Psoas muscle (tissue), 8 donors: Measurements from ENCODE around the gene BCAR1. TPM values are rescaled to one million over a fixed set of nuclear protein-coding genes. Genes with fewer than 3 reads are reported as not detected.

Experiments used
- ATAC-seq, 4 donors: fragments of 200-7000 bp; cut with Tn5 transposase; one replicate each; pipeline ENCODE4 v1.9.1; 2020; ENCODE audit warnings: moderate library complexity in 3 of 4, mild to moderate bottlenecking in 2 of 4
- DNase-seq, 2 donors: peaks; one replicate each; pipeline ENCODE4 v3.0.0-alpha.2; 2020
- H3K27ac ChIP-seq: fragments of 200-600 bp; one replicate; pipeline ENCODE4 v1.8.0; 2022
- H3K27me3 ChIP-seq, 3 donors: fragments of 200-600 bp in 1 of 3; one replicate each; pipeline versions ENCODE4 v1.6.1 to v1.8.0; 2013 to 2022; ENCODE audit warnings: low read length in 2 of 3, mild to moderate bottlenecking in 2 of 3, moderate library complexity in 1 of 3; ENCODE audit not compliant: insufficient read depth in 3 of 3
- H3K36me3 ChIP-seq, 2 donors: fragments of 200-600 bp in 1 of 2; one replicate each; pipeline versions ENCODE4 v1.6.1 to v1.8.0; 2013 to 2022; ENCODE audit warnings: low read depth in 1 of 2, mild to moderate bottlenecking in 1 of 2, moderate library complexity in 1 of 2; ENCODE audit not compliant: insufficient read depth in 1 of 2
- H3K4me1 ChIP-seq: fragments of 200-600 bp; one replicate; pipeline ENCODE4 v1.8.0; 2022
- H3K4me3 ChIP-seq: fragments of 200-600 bp; one replicate; pipeline ENCODE4 v1.8.0; 2022; ENCODE audit warnings: mild to moderate bottlenecking
- H3K9me3 ChIP-seq: fragments of 200-600 bp; one replicate; pipeline ENCODE4 v1.8.0; 2022
- WGBS, 3 donors: extraction: QIAGEN DNeasy Blood & Tissue Kit; methylation state at CpG; one replicate each; pipeline versions ENCODE4 v1.1.6 to v1.1.7; 2013; 5-methylcytosine and 5-hydroxymethylcytosine counted together
- intact Hi-C, 2 donors: fragments of 100-400 bp; cut with DNase I; formaldehyde crosslinking; loops; one replicate each; pipeline versions ENCODE4 v1.11.0 to v1.14.2; 2022
- polyA plus RNA-seq, 3 donors: library from polyadenylated mRNA; stranded (reverse); fragments of 200-250 nt; gene quantifications; one replicate each; pipeline ENCODE4 v1.2.3, GENCODE V29; 2013
- total RNA-seq, 4 donors: library from RNA; stranded (reverse); fragmentation: NEBNext Ultra II Directional in 2 of 4; extraction: Animal tissue kit (Norgen Biotek cat#: 25700) in 2 of 4; gene quantifications; one replicate each; pipeline versions ENCODE4 v1.2.1 to v1.2.4, GENCODE V29; 2021 to 2023
- TF ChIP-seq, protein P1 (sequence below): fragments of 200-600 bp; IDR thresholded peaks from one replicate; pipeline ENCODE4 v1.8.0; 2022; ENCODE audit warnings: antibody characterized with exemption
- donor health status: healthy with polysubstance abuse.
- donor health status: DM: no; HTN: no; CAD: no; lungs with moderate emphysema.
- donor health status: Bipolar disorder and iron deficiency.
- donor health status: healthy.
- donor health status: DM: yes; HTN: yes; CAD: no.
- donor health status: DM: no; HTN: no; CAD: no.
- donor health status: DM: no; HTN: no; CAD: no.
- donor health status: DM: yes; HTN: yes; CAD: no.

Gene BCAR1
- total and polyA plus RNA-seq, 7 donors = 61.8 to 108 (median 78.7) TPM

DNA sequence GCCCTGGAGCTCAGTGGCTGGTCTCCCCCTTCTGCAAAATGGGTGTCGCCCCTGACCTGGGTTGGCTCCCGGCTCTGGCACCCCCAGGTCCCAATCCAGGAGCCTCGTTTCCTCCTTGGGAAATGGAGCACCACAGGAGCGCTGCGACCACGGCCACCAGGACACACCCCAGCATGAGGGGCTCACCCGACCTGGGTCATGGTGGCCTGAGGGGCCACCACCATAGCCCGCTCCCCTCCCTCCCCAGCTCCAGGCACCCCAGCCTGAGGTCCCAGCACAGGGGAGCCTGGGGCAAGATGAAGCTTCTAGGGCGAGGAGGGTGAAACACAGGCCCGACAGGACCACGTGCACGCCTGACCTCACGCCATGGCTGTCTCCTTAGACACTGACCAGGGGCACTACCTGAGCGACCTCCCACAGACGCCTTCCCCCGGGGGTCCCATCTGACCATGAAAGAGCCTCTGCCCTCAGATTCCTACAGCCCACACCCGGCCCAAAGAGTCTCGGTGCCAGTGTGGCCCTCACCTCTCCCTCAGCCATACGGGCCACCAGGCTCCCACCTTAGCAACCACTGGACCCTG lies 11.8 kb downstream of the BCAR1 start:
- Histone ChIP-seq H3K27ac (peak overlapping the region; percentile 83), H3K36me3 (peaks cover 3 to 61% of the 10 kb centered on the region in 2 donors), H3K27me3 (no peaks in the 10 kb centered on the region), H3K4me1 (peaks cover 74% of the 10 kb centered on the region), H3K9me3 (no peaks in the 10 kb centered on the region), H3K4me3 (no peak overlapping the region)
- ATAC-seq (no peak), DNase-seq (peak in 1 of 2 donors; percentile 50)
- TF ChIP-seq, protein P1, sequence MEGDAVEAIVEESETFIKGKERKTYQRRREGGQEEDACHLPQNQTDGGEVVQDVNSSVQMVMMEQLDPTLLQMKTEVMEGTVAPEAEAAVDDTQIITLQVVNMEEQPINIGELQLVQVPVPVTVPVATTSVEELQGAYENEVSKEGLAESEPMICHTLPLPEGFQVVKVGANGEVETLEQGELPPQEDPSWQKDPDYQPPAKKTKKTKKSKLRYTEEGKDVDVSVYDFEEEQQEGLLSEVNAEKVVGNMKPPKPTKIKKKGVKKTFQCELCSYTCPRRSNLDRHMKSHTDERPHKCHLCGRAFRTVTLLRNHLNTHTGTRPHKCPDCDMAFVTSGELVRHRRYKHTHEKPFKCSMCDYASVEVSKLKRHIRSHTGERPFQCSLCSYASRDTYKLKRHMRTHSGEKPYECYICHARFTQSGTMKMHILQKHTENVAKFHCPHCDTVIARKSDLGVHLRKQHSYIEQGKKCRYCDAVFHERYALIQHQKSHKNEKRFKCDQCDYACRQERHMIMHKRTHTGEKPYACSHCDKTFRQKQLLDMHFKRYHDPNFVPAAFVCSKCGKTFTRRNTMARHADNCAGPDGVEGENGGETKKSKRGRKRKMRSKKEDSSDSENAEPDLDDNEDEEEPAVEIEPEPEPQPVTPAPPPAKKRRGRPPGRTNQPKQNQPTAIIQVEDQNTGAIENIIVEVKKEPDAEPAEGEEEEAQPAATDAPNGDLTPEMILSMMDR = no peak
- intact Hi-C loops = loop anchor here (5.0 kb wide), 2 partner anchors 68 to 148 kb away; no protein-coding TSS in a partner anchor
- 78 to 84% (median 79%) methylated on average over 18 to 19 of the region's 19 CpGs for WGBS, 3 donors

GRCh38 chr16:75238853-75239541 lies 12.4 kb downstream of the BCAR1 start:
- H3K27ac ChIP-seq = peak overlapping the region; percentile 83
- TF ChIP-seq, protein P1 = peak; percentile 22
- H3K4me1 ChIP-seq = peaks cover 74% of the 10 kb centered on the region
- peak; percentile 32 to 55 (median 38) for ATAC-seq
- no peak for DNase-seq
- H3K27me3 ChIP-seq = no peaks in the 10 kb centered on the region
- peaks cover 3 to 65% of the 10 kb centered on the region in 2 donors for H3K36me3 ChIP-seq
- no peak overlapping the region for H3K4me3 ChIP-seq
- intact Hi-C loops = loop anchor here (5.0 kb wide), 2 partner anchors 68 to 148 kb away; no protein-coding TSS in a partner anchor
- no peaks in the 10 kb centered on the region for H3K9me3 ChIP-seq
- 29 to 38% (median 35%) methylated on average over 16 of the region's 16 CpGs for WGBS, 3 donors

DNA sequence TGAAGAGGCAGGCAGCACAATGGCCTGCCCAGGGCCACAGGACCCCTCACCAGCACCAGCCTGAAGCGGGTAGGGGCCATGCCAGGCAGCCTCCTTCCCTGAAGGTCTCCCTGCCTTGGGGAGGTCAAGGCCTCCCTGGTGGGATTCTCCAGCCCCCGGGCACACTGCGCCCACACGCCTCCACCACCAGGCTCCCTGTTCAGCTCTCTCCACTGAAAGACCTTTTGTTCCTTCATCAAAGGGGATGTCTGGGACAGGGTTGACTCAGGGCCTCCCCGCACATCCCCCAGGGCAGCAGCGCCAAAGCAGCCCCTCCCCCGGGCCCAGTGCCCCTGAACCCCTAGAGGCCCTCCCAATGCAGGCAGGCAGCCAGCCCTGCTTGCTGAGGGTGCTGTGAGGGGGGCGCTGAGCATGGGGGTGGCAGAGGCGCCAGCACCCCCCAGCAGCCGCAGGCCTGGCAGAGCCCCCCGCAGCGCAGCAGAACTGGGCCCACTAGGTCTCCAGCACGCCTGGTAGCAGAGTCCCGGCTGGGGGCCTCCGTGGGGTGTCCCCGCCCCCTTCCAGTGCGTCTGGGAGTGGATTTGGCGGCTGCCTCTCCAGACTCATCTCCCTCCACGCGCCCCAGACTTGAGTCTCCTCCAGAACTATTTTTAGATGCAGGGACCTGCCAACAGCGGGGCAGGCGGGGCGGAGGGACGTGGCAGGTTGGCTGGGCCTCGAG lies 13.1 kb downstream of the BCAR1 start:
- Histone ChIP-seq H3K36me3 (peaks cover 3 to 70% of the 10 kb centered on the region in 2 donors), H3K27ac (peak overlapping the region; percentile 83), H3K4me1 (peaks cover 67% of the 10 kb centered on the region), H3K27me3 (no peaks in the 10 kb centered on the region), H3K9me3 (no peaks in the 10 kb centered on the region), H3K4me3 (peak overlapping the region; percentile 28)
- peak; percentile 83 to 92 for DNase-seq
- intact Hi-C loops = loop anchor here (5.0 kb wide), 2 partner anchors 69 to 149 kb away; no protein-coding TSS in a partner anchor
- TF ChIP-seq, protein P1 = no peak
- peak; percentile 80 to 83 (median 82) for ATAC-seq
- 24 to 30% (median 24%) methylated on average over 23 to 25 of the region's 25 CpGs for WGBS, 3 donors

- WGBS, 3 donors = 80 to 90% (median 85%) methylated on average over 17 to 18 of the region's 18 CpGs
- ATAC-seq (no peak), DNase-seq (peak in 1 of 2 donors; percentile 49)
- peak overlapping the region; percentile 28 for H3K4me3 ChIP-seq
- H3K4me1 ChIP-seq = peaks cover 61% of the 10 kb centered on the region
- H3K27me3 ChIP-seq = no peaks in the 10 kb centered on the region
- peaks cover 3 to 70% of the 10 kb centered on the region in 2 donors for H3K36me3 ChIP-seq
- H3K9me3 ChIP-seq = no peaks in the 10 kb centered on the region
- peak overlapping the region; percentile 83 for H3K27ac ChIP-seq
- intact Hi-C loops = loop anchor here (5.0 kb wide), 2 partner anchors 70 to 150 kb away; no protein-coding TSS in a partner anchor
- TF ChIP-seq, protein P1 = no peak
Measured at GRCh38 chr16:75237398-75238131, 13.9 kb downstream of the BCAR1 start.
